Measurements from ENCODE around the gene B3GALT5.

The B3GALT5 gene

GRCh38 chr21:39707316-39707715, 94.6 kb downstream of the B3GALT5 start:
- DNase-seq = no peak

- no peak for DNase-seq
Observed at GRCh38 chr21:39710866-39711265, 98.1 kb downstream of the B3GALT5 start.

- no peak for DNase-seq
Observed at GRCh38 chr21:39712273-39712672, 99.5 kb downstream of the B3GALT5 start.

GRCh38 chr21:39712976-39713375, 100.2 kb downstream of the B3GALT5 start:
- no peak for DNase-seq

- DNase-seq = no peak
Observed at GRCh38 chr21:39713905-39714304, 101.2 kb downstream of the B3GALT5 start.

DNA sequence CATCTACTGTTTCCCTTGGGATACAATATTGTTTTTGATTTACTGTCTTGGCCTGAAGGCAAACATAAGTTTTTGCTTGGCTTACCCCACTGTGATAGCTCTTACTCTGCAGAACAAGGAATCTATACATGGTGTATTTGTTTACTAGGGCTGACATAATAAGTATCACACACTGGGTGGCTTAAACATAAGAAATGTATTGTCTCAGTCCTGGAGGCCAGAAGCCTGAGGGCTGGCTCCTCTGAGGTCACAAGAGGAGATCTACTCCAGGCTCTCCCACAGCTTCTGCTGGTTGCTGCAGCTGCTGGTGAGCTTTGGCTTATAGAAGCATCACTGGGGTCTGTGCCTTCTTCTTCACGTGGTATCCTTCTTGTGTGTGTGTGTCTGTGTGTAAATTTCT, 101.6 kb downstream of the B3GALT5 start:
- no peak for DNase-seq

- peak; percentile 26 to 56 for DNase-seq
Observed at GRCh38 chr21:39715804-39716397, 103.2 kb downstream of the B3GALT5 start.

GRCh38 chr21:39720126-39720778, 107.5 kb downstream of the B3GALT5 start:
- DNase-seq = no peak

DNA sequence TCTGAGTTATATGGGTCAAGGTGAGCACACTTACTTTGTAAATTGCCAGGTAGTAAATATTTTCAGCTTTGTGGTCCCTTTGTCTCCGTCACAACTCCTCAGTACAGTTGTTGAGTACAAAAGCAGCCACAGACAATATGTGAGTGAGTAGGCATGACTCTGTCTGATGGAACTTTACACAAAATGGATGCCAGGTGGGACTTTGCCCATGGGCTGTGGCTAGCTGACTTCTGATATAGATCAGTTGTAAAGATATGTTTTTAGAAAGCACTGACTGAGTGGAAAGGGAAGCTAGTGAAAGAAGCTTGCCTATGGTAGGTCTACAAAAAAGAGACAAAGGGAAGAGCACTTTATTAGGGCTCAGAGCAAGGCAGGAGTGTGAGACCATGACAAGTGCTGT, 109.1 kb downstream of the B3GALT5 start:
- no peak for DNase-seq

All from stimulated activated CD4-positive, alpha-beta T cell treated with anti-CD3 and anti-CD28 coated beads, Interleukin-2, amount 100 ng/mL, for 24 hours (primary cell).